Left renal pelvis (tissue), 4 donors: ENCODE data around the gene LSMEM2. TPM values are rescaled to one million over a fixed set of nuclear protein-coding genes. Genes with fewer than 3 reads are reported as not detected.

Experiments
- DNase-seq, 4 donors: peaks; one replicate each; pipeline ENCODE4 v3.0.0-alpha.2; 2013; ENCODE audit warnings: low read depth in 4 of 4, low spot score in 3 of 4
- polyA plus RNA-seq, 4 donors: library from polyadenylated mRNA; unstranded; fragments of 120-200 nt; gene quantifications; one replicate each; pipeline ENCODE4 v1.2.1, GENCODE V29; 2013; ENCODE audit not compliant: insufficient read length in 4 of 4

LSMEM2 gene
- polyA plus RNA-seq, 4 donors = 0.27 to 0.72 (median 0.49) TPM

- no peak for DNase-seq
Measured at GRCh38 chr3:50333744-50334328, 54.9 kb downstream of the LSMEM2 start.

- no peak for DNase-seq
Measured at GRCh38 chr3:50334339-50335075, 55.6 kb downstream of the LSMEM2 start.

- DNase-seq = no peak
Measured at GRCh38 chr3:50336452-50337174, 57.7 kb downstream of the LSMEM2 start.

GRCh38 chr3:50337175-50337861 lies 58.4 kb downstream of the LSMEM2 start:
- peak; percentile 93 to 96 (median 94) for DNase-seq

Other genes with a start within 250 kb of the LSMEM2 start
- gene RBM5, start 190.2 kb upstream of the LSMEM2 start, polyA plus RNA-seq = 100 to 1,000 TPM; 225 to 397 (median 268) TPM
- 10 to 100 TPM; 67.3 to 91.6 (median 71.1) TPM for gene SEMA3F, start 123.8 kb upstream of the LSMEM2 start, polyA plus RNA-seq
- not detected for gene GNAT1, start 87.5 kb upstream of the LSMEM2 start, polyA plus RNA-seq
- 1 to 10 TPM; 3.2 to 7.1 (median 6.1) TPM for gene SLC38A3, start 73.8 kb upstream of the LSMEM2 start, polyA plus RNA-seq
- 100 to 1,000 TPM; 190 to 248 (median 214) TPM for gene GNAI2, start 42.9 kb upstream of the LSMEM2 start, polyA plus RNA-seq
- gene SEMA3B, start 9.9 kb upstream of the LSMEM2 start, polyA plus RNA-seq = 100 to 1,000 TPM in 1 of 4 donors, 10 to 100 TPM in 3; 76.6 to 119 (median 92.0) TPM
- gene IFRD2, start 13.3 kb downstream of the LSMEM2 start, polyA plus RNA-seq = 10 to 100 TPM; 33.8 to 53.5 (median 37.8) TPM
- gene HYAL3, start 20.3 kb downstream of the LSMEM2 start, polyA plus RNA-seq = 1 to 10 TPM; 2.8 to 3.7 (median 2.9) TPM
- 10 to 100 TPM in 1 of 4 donors, 1 to 10 TPM in 3; 6.9 to 12.2 (median 9.2) TPM for gene NAA80, start 20.3 kb downstream of the LSMEM2 start, polyA plus RNA-seq
- 1 to 10 TPM; 1.8 to 6.7 (median 5.8) TPM for gene HYAL1, start 24.5 kb downstream of the LSMEM2 start, polyA plus RNA-seq
- 10 to 100 TPM; 58.0 to 72.5 (median 67.3) TPM for gene HYAL2, start 43.7 kb downstream of the LSMEM2 start, polyA plus RNA-seq
- gene TUSC2, start 49.1 kb downstream of the LSMEM2 start, polyA plus RNA-seq = 10 to 100 TPM; 15.8 to 27.0 (median 24.3) TPM
- gene RASSF1, start 61.7 kb downstream of the LSMEM2 start, polyA plus RNA-seq = 10 to 100 TPM; 15.7 to 36.9 (median 21.0) TPM
- gene ZMYND10, start 66.6 kb downstream of the LSMEM2 start, polyA plus RNA-seq = 1 to 10 TPM; 3.1 to 4.1 (median 3.3) TPM
- 10 to 100 TPM; 23.9 to 35.7 (median 30.5) TPM for gene NPRL2, start 71.7 kb downstream of the LSMEM2 start, polyA plus RNA-seq
- gene CYB561D2, start 71.8 kb downstream of the LSMEM2 start, polyA plus RNA-seq = 10 to 100 TPM; 12.5 to 16.3 (median 13.5) TPM
- gene TMEM115, start 80.4 kb downstream of the LSMEM2 start, polyA plus RNA-seq = 10 to 100 TPM; 32.4 to 44.0 (median 33.5) TPM
- 10 to 100 TPM in 3 of 4 donors, 1 to 10 TPM in 1; 7.2 to 17.1 (median 15.0) TPM for gene CACNA2D2, start 224.5 kb downstream of the LSMEM2 start, polyA plus RNA-seq